HCT116 (cell line): ENCODE results near the gene LSM2. TPM values are rescaled to one million over a fixed set of nuclear protein-coding genes. Genes with fewer than 3 reads are reported as not detected.

Experiments used
- ATAC-seq: fragments of 200-7000 bp; cut with Tn5 transposase; 2 replicates; pipeline ENCODE4 v1.9.1; 2020; ENCODE audit warnings: mild to moderate bottlenecking, moderate library complexity
- BruUV-seq: library from RNA; stranded (reverse); fragments of 400-500 nt; replicated peaks from 2 replicates; lab custom pipeline; 2021; lab: Mats Ljungman, UMichigan
- CTCF ChIA-PET: fragments of 300-600 bp; sonication (Branson Sonifier 250); formaldehyde crosslinking; loops from one replicate; lab custom pipeline; 2021; ENCODE audit warnings: antibody characterized with exemption; lab: Charles Lee
- POLR2A ChIA-PET: fragments of 300-600, 350-600 bp; sonication (Branson Sonifier 250); formaldehyde crosslinking; loops from one replicate; lab custom pipeline; 2021; ENCODE audit warnings: antibody characterized with exemption; lab: Charles Lee
- RAD21 ChIA-PET, 2 experiments: fragments of 300-600 bp; sonication (Branson Sonifier 250); formaldehyde crosslinking; loops; one replicate each; lab custom pipeline; 2023; ENCODE audit warnings: low total read pairs in 2 of 2; ENCODE audit not compliant: uncharacterized antibody in 2 of 2, unreplicated experiment in 2 of 2, low non-redundant PET in 1 of 2; lab: Charles Lee
- DNase-seq: peaks from one replicate; pipeline ENCODE4 v3.0.0-alpha.2; 2010; ENCODE audit warnings: low read depth, low spot score
- H2AFZ ChIP-seq: fragments of 200-600 bp; shearing (Covaris generic), sonication (generic); 2 replicates; pipeline ENCODE4 v1.6.1; 2017; ENCODE audit warnings: low read depth, mixed run types, mixed read lengths, antibody characterized with exemption, low read length; ENCODE audit not compliant: poor library complexity, severe bottlenecking
- H3K27ac ChIP-seq: 2 replicates; pipeline ENCODE4 v1.5.1; 2012; ENCODE audit warnings: low read depth, low read length
- H3K27me3 ChIP-seq: fragments of 200-600 bp; sonication (generic); 2 replicates; pipeline ENCODE4 v1.6.1; 2016; ENCODE audit warnings: mixed run types, low read length, mixed read lengths; ENCODE audit not compliant: insufficient read depth
- H3K36me3 ChIP-seq, 2 experiments: fragments of 200-500 bp in 1 of 2; fragments of 200-600 bp in 1 of 2; sonication (Bioruptor generic) in 1 of 2; sonication (generic) in 1 of 2; 2 replicates each; pipeline versions ENCODE4 v1.5.1 to v1.6.1; 2014 to 2016; ENCODE audit warnings: low read length in 2 of 2, inconsistent platforms in 1 of 2, mixed read lengths in 1 of 2, mixed run types in 1 of 2; ENCODE audit not compliant: insufficient read depth in 2 of 2, control insufficient read depth in 1 of 2
- H3K4me1 ChIP-seq, 2 experiments: fragments of 200-600 bp in 1 of 2; sonication (generic) in 1 of 2; 2 replicates each; pipeline versions ENCODE4 v1.5.1 to v1.6.1; 2012 to 2017; ENCODE audit warnings: low read length in 2 of 2, inconsistent platforms in 1 of 2, mild to moderate bottlenecking in 1 of 2, mixed read lengths in 1 of 2, mixed run types in 1 of 2, moderate library complexity in 1 of 2; ENCODE audit not compliant: insufficient read depth in 2 of 2, control insufficient read depth in 1 of 2
- H3K4me2 ChIP-seq: fragments of 200-600 bp; sonication (generic); 2 replicates; pipeline ENCODE4 v1.6.1; 2017; ENCODE audit warnings: mixed run types, low read length, mixed read lengths
- H3K4me3 ChIP-seq, 2 experiments: fragments of 200-600 bp in 1 of 2; sonication (generic) in 1 of 2; replicated peaks in 1 of 2; 2 replicates each; pipeline ENCODE4 v1.5.1; 2011 to 2016; ENCODE audit warnings: low read length in 2 of 2, control low read depth in 1 of 2, low read depth in 1 of 2, mild to moderate bottlenecking in 1 of 2, mixed read lengths in 1 of 2, mixed run types in 1 of 2
- H3K79me2 ChIP-seq: fragments of 200-600 bp; sonication (generic); 2 replicates; pipeline ENCODE4 v1.6.1; 2017; ENCODE audit warnings: mild to moderate bottlenecking, mixed run types, low read length, moderate library complexity, mixed read lengths; ENCODE audit not compliant: insufficient read depth
- H3K9ac ChIP-seq: fragments of 200-600 bp; sonication (generic); 2 replicates; pipeline ENCODE4 v1.6.1; 2016; ENCODE audit warnings: low read length, mixed read lengths
- H3K9me2 ChIP-seq: fragments of 200-600 bp; sonication (generic), shearing (Covaris generic); 2 replicates; pipeline ENCODE4 v1.6.1; 2017; ENCODE audit warnings: mixed run types, mild to moderate bottlenecking, moderate library complexity; ENCODE audit not compliant: insufficient read depth
- H3K9me3 ChIP-seq, 2 experiments: fragments of 200-500 bp in 1 of 2; fragments of 200-600 bp in 1 of 2; sonication (Bioruptor generic) in 1 of 2; sonication (generic) in 1 of 2; 2 replicates each; pipeline ENCODE4 v1.6.1; 2014 to 2017; ENCODE audit warnings: low read length in 2 of 2, mixed read lengths in 2 of 2, inconsistent platforms in 1 of 2, low read depth in 1 of 2, mild to moderate bottlenecking in 1 of 2, mixed run types in 1 of 2, moderate library complexity in 1 of 2; ENCODE audit not compliant: control insufficient read depth in 1 of 2, insufficient read depth in 1 of 2
- H4K20me1 ChIP-seq: fragments of 200-600 bp; sonication (generic), shearing (Covaris generic); 2 replicates; pipeline ENCODE4 v1.6.1; 2017; ENCODE audit warnings: mixed run types, mild to moderate bottlenecking, moderate library complexity; ENCODE audit not compliant: insufficient read depth
- CBX3 ChIP-seq: IDR thresholded peaks from 2 replicates; pipeline ENCODE4 v1.6.1; 2012; ENCODE audit warnings: low read depth
- CTCF ChIP-seq, 3 experiments: fragments of 200-600 bp in 1 of 3; sonication (generic) in 1 of 3; IDR thresholded peaks in 2 of 3; conservative IDR thresholded peaks in 1 of 3; 2 replicates each; pipeline ENCODE4 v1.5.1; 2012 to 2017; ENCODE audit warnings: low read depth in 2 of 3, low read length in 2 of 3, antibody characterized with exemption in 1 of 3, borderline replicate concordance in 1 of 3, control low read depth in 1 of 3, mild to moderate bottlenecking in 1 of 3, mixed read lengths in 1 of 3, mixed run types in 1 of 3, moderate library complexity in 1 of 3; ENCODE audit not compliant: insufficient read depth in 1 of 3
- ELF1 ChIP-seq: IDR thresholded peaks from 2 replicates; pipeline ENCODE4 v1.6.1; 2012; ENCODE audit warnings: low read depth, borderline replicate concordance
- EZH2phosphoT487 ChIP-seq: fragments of 200-600 bp; IDR thresholded peaks from 2 replicates; pipeline ENCODE4 v1.6.1; 2018; ENCODE audit warnings: antibody characterized with exemption, borderline replicate concordance
- FOSL1 ChIP-seq: IDR thresholded peaks from 2 replicates; pipeline ENCODE4 v1.6.1; 2012; ENCODE audit warnings: low read depth
- SP1 ChIP-seq: IDR thresholded peaks from 2 replicates; pipeline ENCODE4 v1.6.1; 2012; ENCODE audit warnings: low read depth
- ZBTB33 ChIP-seq: IDR thresholded peaks from 2 replicates; pipeline ENCODE4 v1.6.1; 2011; ENCODE audit warnings: mild to moderate bottlenecking, low read length, moderate library complexity; ENCODE audit not compliant: insufficient replicate concordance; ENCODE audit errors: extremely low read depth
- intact Hi-C: fragments of 100-400 bp; cut with micrococcal nuclease; formaldehyde crosslinking; loops from 2 replicates; pipeline ENCODE4 v1.10.0; 2022
- total RNA-seq: library from RNA; stranded (reverse); gene quantifications from one replicate; pipeline ENCODE4 v1.2.1, GENCODE V29; 2021; ENCODE audit not compliant: unreplicated experiment

LSM2 gene
- total RNA-seq, 1 experiment from 2014 or later, result 89.7 TPM

- H3K9ac ChIP-seq, result peak overlapping the region; percentile 46
- H3K36me3 ChIP-seq, result no peaks in the 10 kb centered on the region; a peak in 1 of 4 replicates
- H3K9me3 ChIP-seq, result no peaks in the 10 kb centered on the region
- intact Hi-C loops, result loop anchor here (5.0 to 10.0 kb wide), 2 partner anchors 92 to 285 kb away; partner anchors contain the start of genes ATP6V1G2, CLIC1, DDX39B and NFKBIL1
- H3K27me3 ChIP-seq, result no peaks in the 10 kb centered on the region
- H3K27ac ChIP-seq, result peak overlapping the region; percentile 17
- CTCF ChIA-PET, result interaction anchor here (0.6 to 2.6 kb wide), 11 partner anchors 23 to 1319 kb away, joined by 3 to 12 read pairs (median 5); partner anchors contain the start of genes LSM2, LY6G5C and LY6G6D
- TF ChIP-seq CBX3 (no peak), EZH2phosphoT487 (no peak), CTCF (IDR thresholded peaks at IDR 0.05 in 2 of 3, conservative IDR thresholded peaks at IDR 0.05 in 1 of 3; ENCODE audit: borderline replicate concordance in 1 of 3, insufficient read depth in 1 of 3, low read depth in 2 of 3, low read length in 2 of 3) (peak in 1 of 3 experiments; percentile 52; a peak in 2 of 6 replicates), SP1 (no peak), FOSL1 (no peak), ZBTB33 (no peak), ELF1 (no peak)
- TF ChIP-seq, all 23 proteins: peak for 1
- Histone ChIP-seq H4K20me1 (peaks cover 4% of the 10 kb centered on the region; the same call in 1 of the 2 replicates), H3K9me2 (no peaks in the 10 kb centered on the region), H3K4me1 (peaks cover 28 to 61% of the 10 kb centered on the region in 2 experiments), H3K4me3 (peak overlapping the region; percentile 50 to 57), H3K4me2 (peak overlapping the region; percentile 77), H3K79me2 (peaks cover 31% of the 10 kb centered on the region), H2AFZ (no peak overlapping the region)
- no peak for ATAC-seq
- ChIA-PET RAD21 (interaction anchor here (0.7 to 0.8 kb wide), 5 partner anchors 57 to 128 kb away, joined by 3 to 8 read pairs (median 6); no protein-coding TSS in a partner anchor), POLR2A (interaction anchor here (0.7 to 2.4 kb wide), 12 partner anchors 23 to 147 kb away, joined by 3 to 9 read pairs (median 4); partner anchors contain the start of genes LSM2, NEU1 and VARS1)
- BruUV-seq, result no TSS peak
- no peak for DNase-seq
Measured at GRCh38 chr6:31829633-31830283, 23.0 kb upstream of the LSM2 start.
